PC-9 (cell line): Measurements from ENCODE around the gene IFNLR1.

ENCODE experiments used
- CTCF ChIP-seq: fragments of 200-600 bp; sonication (generic); conservative IDR thresholded peaks from 2 replicates; pipeline ENCODE4 v1.6.1; 2017; ENCODE audit warnings: mixed run types, antibody characterized with exemption, mild to moderate bottlenecking, moderate library complexity
- EZH2 ChIP-seq: fragments of 200-600 bp; sonication (generic); IDR thresholded peaks from 2 replicates; pipeline ENCODE4 v1.8.0; 2017; ENCODE audit warnings: antibody characterized with exemption, low read depth

- no peak for TF ChIP-seq CTCF
- no peak for TF ChIP-seq EZH2
Observed at GRCh38 chr1:24127134-24127800, 59.8 kb downstream of the IFNLR1 start.
